Neural cell (in vitro differentiated cells): ENCODE results near the gene CDK6. TPM values are rescaled to one million over a fixed set of nuclear protein-coding genes. Genes with fewer than 3 reads are reported as not detected.

Experiments used
- H2AFZ ChIP-seq: fragments of 200-600, 300-800 bp; sonication (generic), shearing (Covaris generic); 2 replicates; pipeline ENCODE4 v1.6.0; 2014; ENCODE audit warnings: low read depth, mild to moderate bottlenecking, antibody characterized with exemption, low read length, moderate library complexity
- H3F3A ChIP-seq: fragments of 200-600 bp; shearing (Covaris generic); 2 replicates; pipeline ENCODE4 v1.6.1; 2016; ENCODE audit warnings: mild to moderate bottlenecking, moderate library complexity, mixed read lengths, antibody characterized with exemption, low read length; ENCODE audit not compliant: insufficient read depth, poor library complexity, severe bottlenecking
- H3K27ac ChIP-seq: fragments of 200-600, 300-800 bp; sonication (generic), shearing (Covaris generic); 2 replicates; pipeline ENCODE4 v1.5.1; 2014; ENCODE audit warnings: mild to moderate bottlenecking, low read length, moderate library complexity
- H3K27me3 ChIP-seq: fragments of 300-800, 200-600 bp; sonication (generic), shearing (Covaris generic); 2 replicates; pipeline ENCODE4 v1.6.0; 2014; ENCODE audit warnings: mild to moderate bottlenecking, low read depth, low read length, moderate library complexity; ENCODE audit not compliant: insufficient read depth
- H3K36me3 ChIP-seq: fragments of 300-800, 200-600 bp; sonication (generic), shearing (Covaris generic); 2 replicates; pipeline ENCODE4 v1.5.1; 2014; ENCODE audit warnings: mild to moderate bottlenecking, antibody characterized with exemption, low read length, moderate library complexity; ENCODE audit not compliant: insufficient read depth
- H3K4me2 ChIP-seq: fragments of 300-800, 200-600 bp; sonication (generic), shearing (Covaris generic); 2 replicates; pipeline ENCODE4 v1.6.0; 2014; ENCODE audit warnings: mild to moderate bottlenecking, low read length
- H3K4me3 ChIP-seq: fragments of 300-800, 200-600 bp; sonication (generic), shearing (Covaris generic); 2 replicates; pipeline ENCODE4 v1.5.1; 2014; ENCODE audit warnings: mild to moderate bottlenecking, low read length, moderate library complexity
- H3K79me2 ChIP-seq: fragments of 200-600 bp; shearing (Covaris generic); replicated peaks from 2 replicates; pipeline ENCODE4 v1.6.0; 2014; ENCODE audit warnings: mild to moderate bottlenecking, low read length, moderate library complexity; ENCODE audit not compliant: insufficient read depth
- H3K9ac ChIP-seq: fragments of 300-800, 200-600 bp; sonication (generic), shearing (Covaris generic); 2 replicates; pipeline ENCODE4 v1.6.1; 2016; ENCODE audit warnings: mild to moderate bottlenecking, low read length, mixed read lengths
- H3K9me2 ChIP-seq: fragments of 200-600 bp; shearing (Covaris generic); 2 replicates; pipeline ENCODE4 v1.6.1; 2016; ENCODE audit warnings: mild to moderate bottlenecking, low read length, mixed read lengths; ENCODE audit not compliant: insufficient read depth
- H3K9me3 ChIP-seq: fragments of 200-600, 300-800 bp; sonication (generic), shearing (Covaris generic); 2 replicates; pipeline ENCODE4 v1.6.1; 2016; ENCODE audit warnings: mild to moderate bottlenecking, mixed run types, low read length, moderate library complexity, mixed read lengths
- H4K20me1 ChIP-seq: fragments of 200-600 bp; shearing (Covaris generic); 2 replicates; pipeline ENCODE4 v1.6.1; 2016; ENCODE audit warnings: mild to moderate bottlenecking, mixed run types; ENCODE audit not compliant: insufficient read depth
- EP300 ChIP-seq: fragments of 450-650 bp; conservative IDR thresholded peaks from 2 replicates; pipeline ENCODE4 v1.6.1; 2014; ENCODE audit warnings: antibody characterized with exemption, mild to moderate bottlenecking, moderate library complexity; ENCODE audit not compliant: poor library complexity, severe bottlenecking
- EZH2 ChIP-seq: fragments of 200-600, 300-800 bp; shearing (Covaris generic), sonication (generic); IDR thresholded peaks from 2 replicates; pipeline ENCODE4 v1.6.1; 2014; ENCODE audit warnings: antibody characterized with exemption, low read length, borderline replicate concordance, mild to moderate bottlenecking; ENCODE audit not compliant: insufficient read depth, poor library complexity, severe bottlenecking
- MXI1 ChIP-seq: fragments of 450-650 bp; conservative IDR thresholded peaks from 2 replicates; pipeline ENCODE4 v1.6.1; 2014; ENCODE audit warnings: antibody characterized with exemption, mild to moderate bottlenecking; ENCODE audit not compliant: poor library complexity, severe bottlenecking
- POLR2AphosphoS5 ChIP-seq: IDR thresholded peaks from 2 replicates; pipeline ENCODE4 v1.6.1; 2012
- RAD21 ChIP-seq: fragments of 450-650 bp; conservative IDR thresholded peaks from 2 replicates; pipeline ENCODE4 v1.6.1; 2014; ENCODE audit warnings: antibody characterized with exemption, mild to moderate bottlenecking, moderate library complexity
- SMC3 ChIP-seq: fragments of 450-650 bp; conservative IDR thresholded peaks from 2 replicates; pipeline ENCODE4 v1.6.1; 2014; ENCODE audit warnings: antibody characterized with exemption, mild to moderate bottlenecking, moderate library complexity; ENCODE audit not compliant: poor library complexity
- TAF1 ChIP-seq: IDR thresholded peaks from 2 replicates; pipeline ENCODE4 v1.6.1; 2012; ENCODE audit warnings: low read depth
- polyA plus RNA-seq: library from polyadenylated mRNA; depleted of rRNA; stranded (reverse); fragments of >200 nt; gene quantifications from 2 replicates; pipeline ENCODE4 v1.2.3, GENCODE V29; 2014
- TF ChIP-seq, protein P1 (sequence below): IDR thresholded peaks from 2 replicates; pipeline ENCODE4 v1.6.1; 2012; ENCODE audit warnings: borderline replicate concordance
- TF ChIP-seq, protein P2 (sequence below): fragments of 450-650 bp; IDR thresholded peaks from 2 replicates; pipeline ENCODE4 v1.5.1; 2014; ENCODE audit warnings: antibody characterized with exemption, mild to moderate bottlenecking, moderate library complexity; ENCODE audit not compliant: poor library complexity, severe bottlenecking

CDK6 gene
- polyA plus RNA-seq, 1 donor from 2014 or later: 4.1 TPM

DNA sequence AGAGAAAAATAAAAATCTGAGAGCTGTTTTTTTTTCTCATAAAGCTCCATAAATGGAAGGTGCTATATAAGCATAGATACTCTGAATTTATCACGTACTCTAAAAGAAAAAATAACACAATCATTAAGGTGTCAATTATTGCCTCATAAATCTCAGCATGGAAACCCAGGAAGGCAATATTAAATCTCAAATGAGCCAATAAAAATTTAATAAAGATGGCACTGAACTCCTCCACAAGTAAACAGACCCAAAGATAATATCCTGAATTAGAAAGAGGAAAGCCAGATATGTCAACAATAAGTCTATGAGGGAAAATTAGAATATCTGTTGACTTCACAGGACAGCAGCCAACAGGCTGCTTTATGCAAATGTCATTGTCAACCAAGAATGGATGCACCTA lies 66.5 kb downstream of the CDK6 start:
- TF ChIP-seq MXI1 (no peak), POLR2AphosphoS5 (no peak), EP300 (no peak), EZH2 (no peak), TAF1 (no peak), SMC3 (no peak), RAD21 (no peak)
- TF ChIP-seq, protein P1, sequence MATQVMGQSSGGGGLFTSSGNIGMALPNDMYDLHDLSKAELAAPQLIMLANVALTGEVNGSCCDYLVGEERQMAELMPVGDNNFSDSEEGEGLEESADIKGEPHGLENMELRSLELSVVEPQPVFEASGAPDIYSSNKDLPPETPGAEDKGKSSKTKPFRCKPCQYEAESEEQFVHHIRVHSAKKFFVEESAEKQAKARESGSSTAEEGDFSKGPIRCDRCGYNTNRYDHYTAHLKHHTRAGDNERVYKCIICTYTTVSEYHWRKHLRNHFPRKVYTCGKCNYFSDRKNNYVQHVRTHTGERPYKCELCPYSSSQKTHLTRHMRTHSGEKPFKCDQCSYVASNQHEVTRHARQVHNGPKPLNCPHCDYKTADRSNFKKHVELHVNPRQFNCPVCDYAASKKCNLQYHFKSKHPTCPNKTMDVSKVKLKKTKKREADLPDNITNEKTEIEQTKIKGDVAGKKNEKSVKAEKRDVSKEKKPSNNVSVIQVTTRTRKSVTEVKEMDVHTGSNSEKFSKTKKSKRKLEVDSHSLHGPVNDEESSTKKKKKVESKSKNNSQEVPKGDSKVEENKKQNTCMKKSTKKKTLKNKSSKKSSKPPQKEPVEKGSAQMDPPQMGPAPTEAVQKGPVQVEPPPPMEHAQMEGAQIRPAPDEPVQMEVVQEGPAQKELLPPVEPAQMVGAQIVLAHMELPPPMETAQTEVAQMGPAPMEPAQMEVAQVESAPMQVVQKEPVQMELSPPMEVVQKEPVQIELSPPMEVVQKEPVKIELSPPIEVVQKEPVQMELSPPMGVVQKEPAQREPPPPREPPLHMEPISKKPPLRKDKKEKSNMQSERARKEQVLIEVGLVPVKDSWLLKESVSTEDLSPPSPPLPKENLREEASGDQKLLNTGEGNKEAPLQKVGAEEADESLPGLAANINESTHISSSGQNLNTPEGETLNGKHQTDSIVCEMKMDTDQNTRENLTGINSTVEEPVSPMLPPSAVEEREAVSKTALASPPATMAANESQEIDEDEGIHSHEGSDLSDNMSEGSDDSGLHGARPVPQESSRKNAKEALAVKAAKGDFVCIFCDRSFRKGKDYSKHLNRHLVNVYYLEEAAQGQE: no peak
- TF ChIP-seq, protein P2, sequence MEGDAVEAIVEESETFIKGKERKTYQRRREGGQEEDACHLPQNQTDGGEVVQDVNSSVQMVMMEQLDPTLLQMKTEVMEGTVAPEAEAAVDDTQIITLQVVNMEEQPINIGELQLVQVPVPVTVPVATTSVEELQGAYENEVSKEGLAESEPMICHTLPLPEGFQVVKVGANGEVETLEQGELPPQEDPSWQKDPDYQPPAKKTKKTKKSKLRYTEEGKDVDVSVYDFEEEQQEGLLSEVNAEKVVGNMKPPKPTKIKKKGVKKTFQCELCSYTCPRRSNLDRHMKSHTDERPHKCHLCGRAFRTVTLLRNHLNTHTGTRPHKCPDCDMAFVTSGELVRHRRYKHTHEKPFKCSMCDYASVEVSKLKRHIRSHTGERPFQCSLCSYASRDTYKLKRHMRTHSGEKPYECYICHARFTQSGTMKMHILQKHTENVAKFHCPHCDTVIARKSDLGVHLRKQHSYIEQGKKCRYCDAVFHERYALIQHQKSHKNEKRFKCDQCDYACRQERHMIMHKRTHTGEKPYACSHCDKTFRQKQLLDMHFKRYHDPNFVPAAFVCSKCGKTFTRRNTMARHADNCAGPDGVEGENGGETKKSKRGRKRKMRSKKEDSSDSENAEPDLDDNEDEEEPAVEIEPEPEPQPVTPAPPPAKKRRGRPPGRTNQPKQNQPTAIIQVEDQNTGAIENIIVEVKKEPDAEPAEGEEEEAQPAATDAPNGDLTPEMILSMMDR: no peak
- no peaks in the 10 kb centered on the region for H3K9me2 ChIP-seq
- H3K9me3 ChIP-seq: no peaks in the 10 kb centered on the region
- H3K36me3 ChIP-seq: no peaks in the 10 kb centered on the region
- H4K20me1 ChIP-seq: no peaks in the 10 kb centered on the region
- no peaks in the 10 kb centered on the region for H3F3A ChIP-seq
- no peak overlapping the region for H3K9ac ChIP-seq
- no peak overlapping the region for H3K27ac ChIP-seq
- no peak overlapping the region for H3K4me2 ChIP-seq
- H3K79me2 ChIP-seq: no peaks in the 10 kb centered on the region
- H3K27me3 ChIP-seq: no peaks in the 10 kb centered on the region
- no peak overlapping the region for H3K4me3 ChIP-seq
- no peak overlapping the region for H2AFZ ChIP-seq

DNA sequence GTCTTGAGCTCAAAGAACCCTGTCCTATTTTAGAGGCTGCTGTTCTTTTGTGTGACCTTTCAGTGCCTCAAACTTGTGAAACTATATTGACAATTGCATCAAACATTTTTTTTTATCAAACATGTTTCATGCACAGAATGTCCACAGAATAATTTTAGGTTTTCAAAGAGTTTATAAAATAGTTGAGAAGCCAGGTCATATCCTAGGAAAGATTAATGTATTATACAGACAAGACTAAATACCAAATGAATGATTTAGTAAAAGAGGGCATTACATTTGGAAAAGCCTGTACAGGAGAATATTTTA lies 67.0 kb downstream of the CDK6 start:
- Histone ChIP-seq H3K79me2 (no peaks in the 10 kb centered on the region), H3F3A (no peaks in the 10 kb centered on the region), H2AFZ (no peak overlapping the region), H3K4me3 (no peak overlapping the region), H3K9ac (no peak overlapping the region), H3K27ac (no peak overlapping the region), H3K9me3 (no peaks in the 10 kb centered on the region), H3K4me2 (no peak overlapping the region), H3K27me3 (no peaks in the 10 kb centered on the region), H3K36me3 (no peaks in the 10 kb centered on the region), H4K20me1 (no peaks in the 10 kb centered on the region), H3K9me2 (no peaks in the 10 kb centered on the region)
- TF ChIP-seq EP300 (no peak), SMC3 (no peak), EZH2 (no peak), MXI1 (no peak), RAD21 (no peak), TAF1 (no peak), POLR2AphosphoS5 (no peak)
- TF ChIP-seq, protein P2: no peak
